Stimulated activated CD4-positive, alpha-beta T cell treated with anti-CD3 and anti-CD28 coated beads, Interleukin-1b, Interleukin-23, amount 100 ng/mL, for 4 hours (primary cell): ENCODE results near the gene SETD2.

Source experiments
- DNase-seq, 2 donors: peaks; one replicate each; pipeline ENCODE4 v3.0.0-alpha.2; 2020; ENCODE audit warnings: low read depth in 2 of 2

The SETD2 gene

DNA sequence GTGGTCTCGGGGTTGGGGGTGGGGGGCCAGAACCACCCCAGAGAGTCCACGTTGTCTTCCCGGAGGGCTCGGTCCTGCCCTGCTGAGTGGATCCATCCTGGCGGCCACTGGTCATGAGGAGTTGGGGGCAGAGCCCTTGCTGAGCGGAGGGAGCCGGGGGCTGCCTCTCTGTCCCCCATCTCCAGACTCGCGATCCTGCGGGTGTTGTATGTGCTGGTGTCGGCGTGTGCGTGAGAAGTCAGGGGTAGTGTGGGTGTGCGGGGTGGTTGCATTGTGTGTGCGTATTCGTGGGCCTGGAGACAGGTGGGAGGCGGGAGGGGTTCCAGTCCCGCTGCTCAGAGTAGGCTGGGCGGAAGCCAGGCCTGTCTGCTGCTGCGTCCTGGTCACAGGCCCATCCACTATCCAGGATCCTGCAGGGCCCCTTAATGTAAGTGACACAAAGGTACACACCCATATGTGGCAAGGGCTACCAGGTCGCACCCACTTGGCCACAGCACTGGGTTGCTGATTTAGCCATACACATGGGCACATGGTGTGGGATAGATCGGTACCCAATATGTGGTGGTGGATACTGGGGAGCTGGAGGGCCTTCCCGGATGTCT is 153.7 kb downstream of the SETD2 start:
- DNase-seq = no peak

DNA sequence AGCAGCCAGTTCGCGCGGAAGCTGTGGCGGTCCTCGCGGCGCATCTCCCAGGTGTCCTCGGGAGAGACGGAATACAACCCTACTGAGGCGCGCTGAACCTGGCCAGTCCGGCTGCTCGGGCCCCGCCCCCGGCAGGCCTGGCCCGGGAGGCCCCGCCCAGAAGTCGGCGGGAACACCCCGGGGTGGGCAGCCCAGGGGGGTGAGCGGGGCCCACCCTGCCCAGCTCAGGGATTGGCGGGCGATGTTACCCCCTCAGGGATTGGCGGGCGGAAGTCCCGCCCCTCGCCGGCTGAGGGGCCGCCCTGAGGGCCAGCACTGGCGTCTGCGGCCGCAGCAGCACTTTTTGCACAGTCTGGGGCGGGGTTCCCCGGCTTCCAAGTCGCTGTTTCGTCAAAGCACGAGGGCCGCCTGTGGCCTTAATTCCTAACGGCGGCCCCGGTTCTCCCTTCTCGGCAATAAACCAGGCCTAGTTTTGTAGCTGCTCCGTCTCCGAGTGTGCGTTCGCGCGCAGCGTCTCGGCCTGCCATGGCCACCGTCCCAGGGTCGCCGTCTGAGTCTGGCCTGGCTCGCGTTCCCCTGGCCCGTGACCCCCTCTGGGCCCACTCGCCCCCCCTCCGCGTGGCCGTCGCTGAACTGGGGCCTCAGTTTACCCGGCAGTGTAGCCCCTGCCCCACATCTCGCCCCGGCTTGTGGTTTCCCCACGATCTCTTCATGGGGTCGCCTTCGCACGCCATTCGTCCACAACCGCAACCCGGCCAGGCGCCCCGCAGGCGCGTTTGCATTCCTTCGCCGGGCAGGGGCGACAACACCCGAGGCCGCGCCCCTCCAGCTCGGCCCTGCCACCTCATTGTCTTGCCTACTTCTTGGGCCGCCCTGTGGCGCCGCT is 154.4 kb downstream of the SETD2 start:
- peak in 1 of 2 donors; percentile 69 for DNase-seq

DNA sequence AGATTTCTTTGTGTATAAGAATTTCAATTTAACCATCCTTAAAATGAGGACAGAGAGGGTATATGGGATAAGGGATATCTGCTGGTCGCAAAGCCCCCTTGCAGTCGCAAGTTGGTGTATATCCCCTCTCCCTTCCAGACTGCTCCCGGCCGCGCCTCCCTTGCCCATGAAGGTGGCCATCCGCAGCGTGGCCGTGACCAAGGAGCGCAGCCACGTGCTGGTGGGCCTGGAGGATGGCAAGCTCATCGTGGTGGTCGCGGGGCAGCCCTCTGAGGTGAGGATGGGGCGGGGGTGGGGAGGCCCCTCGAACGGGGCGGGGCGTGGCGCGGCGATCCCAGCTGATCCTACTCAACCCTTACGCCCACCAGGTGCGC is 155.1 kb downstream of the SETD2 start:
- DNase-seq = no peak

DNA sequence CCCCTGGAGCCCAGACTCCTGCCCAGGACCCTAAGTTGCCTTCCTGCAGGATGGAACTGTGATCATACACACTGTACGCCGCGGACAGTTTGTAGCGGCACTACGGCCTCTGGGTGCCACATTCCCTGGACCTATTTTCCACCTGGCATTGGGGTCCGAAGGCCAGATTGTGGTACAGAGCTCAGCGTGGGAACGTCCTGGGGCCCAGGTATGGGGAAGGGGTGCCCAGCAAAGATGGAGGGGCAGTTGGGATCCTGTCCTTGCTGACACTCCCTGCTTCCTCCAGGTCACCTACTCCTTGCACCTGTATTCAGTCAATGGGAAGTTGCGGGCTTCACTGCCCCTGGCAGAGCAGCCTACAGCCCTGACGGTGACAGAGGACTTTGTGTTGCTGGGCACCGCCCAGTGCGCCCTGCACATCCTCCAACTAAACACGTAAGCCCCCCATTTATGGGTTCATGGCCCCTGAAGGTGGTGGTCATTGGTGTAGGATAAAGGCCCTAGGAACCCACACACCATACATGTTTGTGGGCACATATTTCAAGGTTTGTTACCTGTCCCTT is 155.6 kb downstream of the SETD2 start:
- no peak for DNase-seq

DNA sequence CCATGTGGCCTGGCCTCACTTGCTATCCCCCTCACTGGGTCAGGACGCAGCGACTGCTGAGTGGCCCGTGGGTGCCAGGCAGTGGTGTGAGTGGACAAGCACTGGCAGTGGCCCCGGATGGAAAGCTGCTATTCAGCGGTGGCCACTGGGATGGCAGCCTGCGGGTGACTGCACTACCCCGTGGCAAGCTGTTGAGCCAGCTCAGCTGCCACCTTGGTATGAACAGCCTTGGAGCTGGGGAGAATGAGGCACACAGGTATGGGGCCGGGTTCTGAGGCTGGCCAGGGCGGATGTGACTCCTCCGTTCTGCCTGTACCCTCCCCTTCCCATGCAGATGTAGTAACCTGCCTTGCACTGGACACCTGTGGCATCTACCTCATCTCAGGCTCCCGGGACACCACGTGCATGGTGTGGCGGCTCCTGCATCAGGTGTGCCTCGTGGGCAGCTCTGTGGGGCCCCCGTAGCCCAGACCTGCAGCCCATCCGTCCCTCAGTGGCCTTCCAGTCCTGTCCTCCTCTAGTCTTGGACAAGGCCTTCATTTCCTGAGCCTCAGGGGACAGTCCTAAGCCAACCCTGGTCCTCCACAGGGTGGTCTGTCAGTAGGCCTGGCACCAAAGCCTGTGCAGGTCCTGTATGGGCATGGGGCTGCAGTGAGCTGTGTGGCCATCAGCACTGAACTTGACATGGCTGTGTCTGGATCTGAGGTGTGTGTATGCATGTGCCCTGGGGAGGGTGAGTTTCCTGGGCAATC is 156.3 kb downstream of the SETD2 start:
- no peak for DNase-seq

DNA sequence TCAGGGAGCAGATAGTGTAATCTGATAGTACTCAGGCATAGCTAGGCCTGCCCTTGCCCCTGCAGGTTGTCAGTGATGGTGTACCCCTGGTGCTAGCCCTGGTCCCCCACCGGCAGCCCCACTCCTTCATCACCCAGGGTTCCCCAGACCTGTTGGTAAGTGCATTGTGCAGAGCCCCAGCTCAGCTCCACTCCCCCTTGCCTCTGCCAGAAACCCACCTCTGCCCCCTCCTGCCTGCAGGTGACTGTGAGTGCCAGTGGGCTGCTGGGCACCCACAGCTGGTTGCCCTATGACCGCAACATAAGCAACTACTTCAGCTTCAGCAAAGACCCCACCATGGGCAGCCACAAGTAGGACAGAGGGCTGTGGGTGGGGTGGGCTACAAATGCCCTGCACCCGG is 156.9 kb downstream of the SETD2 start:
- no peak for DNase-seq

GRCh38 chr3:47006145-47006651 is 157.7 kb downstream of the SETD2 start:
- DNase-seq = no peak

DNA sequence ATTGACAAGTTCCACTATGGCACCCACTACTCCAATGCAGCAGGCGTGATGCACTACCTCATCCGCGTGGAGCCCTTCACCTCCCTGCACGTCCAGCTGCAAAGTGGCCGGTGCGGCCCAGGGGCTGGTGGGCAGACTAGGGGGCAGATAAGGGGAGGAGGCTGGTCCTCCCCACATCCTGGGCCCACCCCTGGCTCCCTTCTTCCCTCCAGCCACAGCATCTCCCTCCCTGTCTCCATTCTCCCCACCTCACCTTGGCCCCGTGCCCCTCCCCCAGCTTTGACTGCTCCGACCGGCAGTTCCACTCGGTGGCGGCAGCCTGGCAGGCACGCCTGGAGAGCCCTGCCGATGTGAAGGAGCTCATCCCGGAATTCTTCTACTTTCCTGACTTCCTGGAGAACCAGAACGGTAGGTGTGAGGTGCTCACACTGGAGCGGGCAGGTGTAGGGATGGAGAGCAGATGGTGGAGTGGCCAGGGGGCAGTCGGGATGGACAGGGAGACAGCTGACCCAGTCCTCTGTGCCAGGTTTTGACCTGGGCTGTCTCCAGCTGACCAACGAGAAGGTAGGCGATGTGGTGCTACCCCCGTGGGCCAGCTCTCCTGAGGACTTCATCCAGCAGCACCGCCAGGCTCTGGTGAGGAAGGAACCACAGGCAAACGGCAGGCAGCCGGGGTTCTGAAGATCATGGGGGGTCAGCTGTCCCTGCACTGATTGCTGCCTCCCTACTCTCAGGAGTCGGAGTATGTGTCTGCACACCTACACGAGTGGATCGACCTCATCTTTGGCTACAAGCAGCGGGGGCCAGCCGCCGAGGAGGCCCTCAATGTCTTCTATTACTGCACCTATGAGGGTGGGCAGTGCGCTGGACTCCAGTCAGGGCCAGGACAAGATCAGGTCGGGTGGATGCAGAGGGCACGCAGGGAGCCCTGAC is 158.4 kb downstream of the SETD2 start:
- no peak for DNase-seq

- DNase-seq = no peak
Measured at GRCh38 chr3:47004369-47005211, 159.3 kb downstream of the SETD2 start.

DNA sequence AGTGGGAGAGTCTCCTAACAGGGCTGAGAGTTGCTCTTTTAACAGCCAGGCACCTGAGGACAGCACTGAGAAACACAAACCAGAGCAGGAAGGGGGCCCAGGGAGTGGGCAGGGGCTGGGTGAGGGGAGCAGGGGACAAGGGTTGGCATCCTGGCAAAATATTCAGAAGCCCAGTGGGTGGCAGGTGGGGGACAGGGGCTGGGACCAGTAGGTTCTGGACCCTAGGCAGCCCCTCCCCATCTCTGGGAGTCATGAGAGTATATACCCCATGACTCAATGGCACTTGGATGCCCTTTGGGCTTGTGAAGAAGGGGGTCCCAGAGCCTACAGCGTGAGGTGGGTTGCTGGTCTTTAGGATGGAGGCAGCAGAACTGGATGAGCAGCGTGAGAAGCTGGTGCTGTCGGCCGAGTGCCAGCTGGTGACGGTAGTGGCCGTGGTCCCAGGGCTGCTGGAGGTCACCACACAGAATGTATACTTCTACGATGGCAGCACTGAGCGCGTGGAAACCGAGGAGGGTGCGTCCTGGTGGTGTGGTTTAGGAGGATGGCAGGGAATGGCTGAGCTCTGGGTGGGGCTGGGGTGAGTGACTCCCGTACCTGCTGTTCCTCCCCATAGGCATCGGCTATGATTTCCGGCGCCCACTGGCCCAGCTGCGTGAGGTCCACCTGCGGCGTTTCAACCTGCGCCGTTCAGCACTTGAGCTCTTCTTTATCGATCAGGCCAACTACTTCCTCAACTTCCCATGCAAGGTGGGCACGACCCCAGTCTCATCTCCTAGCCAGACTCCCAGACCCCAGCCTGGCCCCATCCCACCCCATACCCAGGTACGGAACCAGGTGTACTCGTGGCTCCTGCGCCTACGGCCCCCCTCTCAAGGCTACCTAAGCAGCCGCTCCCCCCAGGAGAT is 160.2 kb downstream of the SETD2 start:
- no peak for DNase-seq

DNA sequence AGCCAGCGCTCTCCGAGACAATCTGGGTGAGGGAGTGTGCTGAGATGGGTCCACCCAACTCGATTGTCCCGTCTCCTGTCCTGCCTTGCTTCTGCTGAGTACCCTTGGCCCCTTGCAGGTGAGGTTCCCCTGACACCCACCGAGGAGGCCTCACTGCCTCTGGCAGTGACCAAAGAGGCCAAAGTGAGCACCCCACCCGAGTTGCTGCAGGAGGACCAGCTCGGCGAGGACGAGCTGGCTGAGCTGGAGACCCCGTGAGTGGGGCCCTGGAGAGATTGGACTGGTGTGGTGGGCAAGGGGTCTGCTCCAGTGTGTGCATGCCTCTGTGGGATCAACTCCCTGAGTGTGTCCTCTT is 160.9 kb downstream of the SETD2 start:
- no peak for DNase-seq

- no peak for DNase-seq
Measured at GRCh38 chr3:47002171-47003055, 161.5 kb downstream of the SETD2 start.

DNA sequence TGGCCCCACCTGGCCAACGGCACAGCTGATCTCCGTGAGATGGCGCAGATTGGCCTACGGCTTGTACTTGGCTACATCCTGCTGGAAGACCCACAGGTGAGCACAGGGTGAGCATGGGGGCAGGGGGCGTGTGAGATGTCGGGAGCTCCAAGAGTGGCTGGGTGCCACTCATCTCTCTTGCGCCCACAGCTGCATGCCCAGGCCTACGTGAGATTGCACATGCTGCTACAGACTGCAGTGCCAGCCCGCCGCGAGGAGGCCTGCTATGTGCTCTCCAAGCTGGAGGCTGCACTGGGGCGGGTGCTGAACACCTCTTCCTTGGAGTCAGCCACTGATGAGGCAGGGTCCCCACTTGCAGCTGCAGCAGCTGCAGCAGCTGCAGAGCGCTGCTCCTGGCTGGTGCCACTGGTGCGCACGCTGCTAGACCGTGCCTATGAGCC is 162.2 kb downstream of the SETD2 start:
- no peak for DNase-seq

DNA sequence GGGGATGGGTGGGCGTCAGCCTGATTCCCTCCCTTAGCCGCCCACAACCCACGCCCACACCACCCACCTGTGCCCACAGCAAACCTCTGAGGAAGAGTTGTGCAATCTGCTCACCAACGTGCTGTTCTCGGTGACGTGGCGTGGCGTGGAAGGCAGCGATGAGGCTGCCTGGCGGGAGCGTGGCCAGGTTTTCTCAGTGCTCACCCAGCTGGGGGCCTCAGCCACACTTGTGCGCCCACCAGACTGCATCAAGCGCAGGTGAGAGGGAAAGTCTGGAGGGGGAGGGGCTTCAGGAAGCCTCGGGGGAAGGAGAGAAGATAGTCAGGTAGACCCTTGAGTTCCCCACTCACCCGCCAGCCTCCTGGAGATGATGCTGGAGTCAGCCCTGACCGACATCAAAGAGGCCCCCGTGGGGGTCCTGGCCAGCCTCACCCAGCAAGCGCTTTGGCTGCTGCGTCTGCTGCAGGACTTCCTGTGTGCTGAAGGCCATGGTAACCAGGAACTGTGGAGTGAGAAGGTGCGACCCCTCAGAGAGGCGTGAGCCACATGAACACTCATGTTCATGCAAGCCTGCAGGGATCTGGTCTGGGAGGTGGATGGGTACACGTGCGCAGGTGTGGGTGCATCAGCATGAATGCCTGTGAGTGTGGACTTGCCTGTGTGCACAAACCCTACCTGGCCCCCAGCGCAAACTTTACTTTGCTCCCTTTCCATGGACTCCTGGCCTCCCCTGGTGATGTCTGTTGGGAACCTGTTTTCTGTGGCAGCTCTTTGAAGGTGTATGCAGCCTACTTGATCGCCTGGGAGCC is 162.8 kb downstream of the SETD2 start:
- no peak for DNase-seq

- no peak for DNase-seq
Measured at GRCh38 chr3:47000198-47000815, 163.6 kb downstream of the SETD2 start.

GRCh38 chr3:46999516-47000197 is 164.3 kb downstream of the SETD2 start:
- no peak for DNase-seq
